ENCODE data around the gene PTPN5.
A peak's percentile ranks its signal among the peaks of the same experiment; 100 is the strongest.

The PTPN5 gene

DNA sequence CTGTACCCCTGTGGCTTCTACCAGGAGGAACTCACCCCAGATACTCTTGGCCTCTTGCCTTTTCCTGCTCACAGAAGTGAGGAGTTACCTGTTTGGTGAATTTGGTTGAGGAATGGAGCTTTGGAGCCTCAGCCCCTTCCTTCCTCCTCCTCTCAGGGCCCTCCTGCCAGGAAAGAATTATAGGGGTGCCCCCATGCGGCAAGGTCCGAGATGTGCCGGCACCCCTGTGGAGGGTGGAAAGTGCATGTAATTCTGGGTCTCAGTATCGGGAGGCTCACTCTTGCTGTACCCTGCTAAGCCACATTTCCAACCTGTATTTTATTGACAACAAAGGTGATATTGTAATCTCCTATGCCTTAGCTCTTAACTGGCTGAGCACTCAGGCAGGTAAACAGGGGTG, 51.9 kb downstream of the PTPN5 start:
- no peak for DNase-seq (ENCODE audit: low spot score)

DNA sequence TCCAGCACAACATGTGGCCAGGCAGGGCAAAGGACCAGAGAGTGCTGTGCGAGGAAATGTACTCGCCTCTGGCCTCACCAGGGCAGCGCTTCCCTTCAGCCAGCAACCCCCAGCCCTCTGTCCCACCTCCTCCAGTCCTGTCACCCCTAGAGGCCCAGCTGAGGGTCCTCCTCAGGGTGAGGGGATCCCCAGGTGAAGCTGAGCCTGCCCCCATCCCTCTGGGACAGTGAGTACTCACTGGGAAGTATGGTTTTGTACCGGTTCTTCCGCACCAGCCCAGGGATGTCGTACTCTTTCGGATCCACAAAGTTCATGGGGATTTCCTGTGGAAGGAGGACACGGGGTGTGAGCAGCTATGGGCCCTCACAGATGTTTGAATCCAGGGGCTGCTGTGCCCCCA, 54.0 kb downstream of the PTPN5 start:
- DNase-seq (ENCODE audit: low spot score) = no peak

DNA sequence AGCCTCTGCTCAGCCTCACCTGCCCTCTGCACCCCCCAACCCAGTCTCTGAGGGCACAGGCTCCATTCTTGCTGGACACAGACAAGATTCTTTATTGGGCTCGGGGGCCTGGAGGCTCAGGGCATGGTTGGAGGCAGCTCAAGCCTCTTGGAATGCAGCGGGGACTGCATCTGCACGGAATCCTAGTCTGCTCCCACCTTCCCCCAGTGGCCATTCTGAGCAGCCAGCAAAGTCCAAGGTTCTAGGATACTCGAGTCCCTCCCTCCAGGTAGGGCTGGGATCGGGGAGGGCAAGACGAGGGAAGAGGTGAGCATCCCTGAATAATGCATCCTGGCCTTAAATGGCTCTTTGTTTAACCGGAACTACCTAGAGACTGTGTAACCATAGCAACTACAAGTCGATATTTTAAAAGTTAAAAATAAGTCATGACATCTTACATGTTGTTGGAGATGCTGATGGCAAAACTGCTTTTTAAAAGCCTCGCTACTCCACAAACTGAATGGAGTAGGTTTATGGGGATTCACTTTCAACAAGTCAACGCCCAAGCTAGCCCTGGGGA, 54.9 kb downstream of the PTPN5 start:
- DNase-seq (ENCODE audit: low spot score) = peak; percentile 47

DNA sequence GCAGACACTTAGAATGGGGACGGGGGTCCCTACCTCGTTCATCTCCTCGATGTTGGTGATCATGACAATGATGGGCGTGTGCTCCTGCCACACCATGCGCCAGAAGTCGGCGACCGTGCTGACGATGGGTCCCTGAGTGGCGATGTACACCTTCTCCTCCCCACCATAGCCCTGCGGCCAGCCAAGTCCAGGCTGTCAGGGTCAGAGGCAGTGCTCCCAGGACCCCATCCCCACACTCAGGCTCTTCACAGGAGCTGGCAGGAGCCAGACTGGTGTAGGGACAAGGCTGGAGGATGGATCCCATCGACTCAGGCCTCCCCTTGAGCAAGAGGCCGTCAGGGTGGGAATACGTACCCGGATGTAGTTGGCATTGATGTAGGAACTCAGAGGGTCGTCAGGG, 58.4 kb downstream of the PTPN5 start:
- no peak for DNase-seq (ENCODE audit: low spot score)

DNA sequence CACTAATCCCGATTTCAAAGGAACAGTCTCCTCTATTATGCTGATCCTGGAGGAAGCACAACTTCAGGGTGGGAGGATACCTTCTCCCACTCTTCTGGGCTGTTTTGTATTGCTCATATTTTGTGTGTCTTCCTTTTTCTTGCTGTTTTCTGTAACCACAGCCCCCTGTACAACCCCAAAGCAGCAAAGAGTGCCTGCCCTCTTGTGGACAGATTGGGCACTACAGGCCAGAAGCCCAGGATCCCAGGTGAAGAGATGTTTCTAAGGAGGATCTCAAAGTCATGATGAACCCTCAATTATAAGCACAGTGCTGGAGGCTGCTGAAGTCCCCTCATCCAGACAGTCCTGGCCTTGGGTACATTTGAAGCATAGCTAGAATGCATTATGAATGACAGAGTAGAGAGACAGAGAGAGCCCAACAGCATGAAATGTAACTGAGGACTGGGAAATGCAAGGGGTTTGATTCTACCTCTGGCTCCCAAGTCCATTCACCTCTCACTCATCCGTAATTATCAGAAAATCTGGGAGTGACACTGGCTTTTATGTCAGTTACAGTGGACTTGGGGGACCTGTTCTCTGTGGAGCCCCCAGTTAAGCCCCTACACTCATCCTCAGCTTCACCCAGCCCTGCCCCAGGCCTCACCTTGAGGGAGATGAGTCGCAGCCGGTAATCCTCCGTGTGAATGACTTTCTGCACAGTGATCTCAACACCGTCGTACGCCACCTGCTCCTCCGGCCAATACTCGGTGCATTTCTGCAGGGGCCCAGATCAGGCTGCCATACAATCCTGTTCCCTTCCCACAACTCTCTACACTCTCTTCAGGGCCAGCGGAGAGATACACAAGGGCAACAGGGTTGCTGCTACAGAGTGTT, 59.4 kb downstream of the PTPN5 start:
- DNase-seq (ENCODE audit: low spot score) = peak; percentile 79

DNA sequence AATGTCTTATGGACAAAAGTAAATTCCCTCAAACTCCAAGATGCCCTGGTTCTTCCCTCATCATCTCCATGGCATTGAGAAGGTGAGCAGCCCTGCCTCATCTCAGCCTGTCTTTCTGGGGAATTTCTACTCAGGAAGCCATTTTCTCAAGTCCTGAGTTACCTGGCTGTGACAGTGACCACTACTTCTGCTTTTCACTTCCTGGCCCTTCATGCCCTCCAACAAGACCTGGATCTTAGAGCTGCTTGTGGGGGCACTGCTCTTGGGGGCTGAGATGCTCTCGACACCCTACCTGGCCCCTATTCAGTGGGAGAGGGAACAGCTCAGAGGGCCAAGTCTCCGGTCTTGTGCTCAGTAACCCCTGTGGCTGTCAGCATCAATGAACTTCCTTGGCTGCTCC, 60.2 kb downstream of the PTPN5 start:
- no peak for DNase-seq (ENCODE audit: low spot score)

DNA sequence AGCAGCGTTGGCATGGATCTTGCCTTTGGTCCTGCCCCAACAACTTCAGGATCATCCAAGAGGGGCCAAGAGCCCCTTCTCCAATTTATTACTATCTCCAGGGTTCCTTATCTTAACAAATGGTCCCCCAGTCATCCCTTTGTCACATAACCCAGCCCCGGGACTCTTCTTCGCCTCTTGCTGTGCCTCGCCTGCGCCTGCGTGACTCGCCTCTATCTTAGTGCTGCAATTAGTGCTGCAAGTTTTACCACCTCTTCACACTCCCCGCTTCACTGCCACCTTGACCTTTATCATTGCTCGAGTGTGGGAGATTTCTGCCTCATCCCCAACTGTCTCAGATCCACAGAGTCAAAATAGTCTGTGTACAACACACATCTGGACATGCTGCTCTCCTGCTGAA, 61.6 kb downstream of the PTPN5 start:
- no peak for DNase-seq (ENCODE audit: low spot score)

DNA sequence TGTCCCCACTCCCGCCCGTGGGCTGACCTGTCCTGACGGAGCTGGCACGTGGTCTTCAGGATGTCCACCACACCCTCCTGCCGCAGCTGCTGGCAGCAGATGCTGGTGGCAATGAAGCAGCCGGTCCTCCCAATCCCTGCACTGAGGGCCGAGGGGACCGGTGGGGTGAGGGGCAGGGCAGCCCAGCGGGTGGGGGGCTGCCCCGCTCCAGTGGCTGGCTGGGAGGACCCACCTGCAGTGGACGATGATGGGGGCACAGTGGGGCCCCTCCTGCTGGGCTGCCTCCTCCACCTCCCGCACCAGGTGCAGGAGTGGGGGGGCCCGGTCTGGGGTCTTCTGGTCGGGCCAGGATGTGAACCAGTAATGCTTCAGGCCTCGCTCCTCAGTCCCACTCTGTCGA, 62.2 kb downstream of the PTPN5 start:
- no peak for DNase-seq (ENCODE audit: low spot score)

DNA sequence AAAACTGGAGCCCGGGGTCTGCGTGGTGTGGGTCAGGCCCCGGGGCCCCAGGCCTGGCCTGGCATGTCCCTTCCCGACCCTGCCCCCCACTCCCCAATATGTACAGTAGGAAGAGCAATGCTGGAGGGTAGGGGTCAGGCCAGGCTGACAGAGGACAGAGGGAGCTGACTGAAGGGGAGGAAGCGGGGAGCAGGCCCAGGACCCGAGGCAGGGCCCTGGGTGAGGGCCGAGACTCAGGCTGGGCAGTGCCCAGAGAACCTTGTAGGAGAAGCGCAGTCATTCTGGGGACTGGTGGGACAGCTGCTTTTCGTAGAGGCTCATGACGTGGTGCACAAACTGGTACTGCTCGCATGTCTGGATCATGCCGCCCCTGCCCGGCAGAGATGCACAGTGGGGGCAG, 62.9 kb downstream of the PTPN5 start:
- DNase-seq (ENCODE audit: low spot score) = no peak

DNA sequence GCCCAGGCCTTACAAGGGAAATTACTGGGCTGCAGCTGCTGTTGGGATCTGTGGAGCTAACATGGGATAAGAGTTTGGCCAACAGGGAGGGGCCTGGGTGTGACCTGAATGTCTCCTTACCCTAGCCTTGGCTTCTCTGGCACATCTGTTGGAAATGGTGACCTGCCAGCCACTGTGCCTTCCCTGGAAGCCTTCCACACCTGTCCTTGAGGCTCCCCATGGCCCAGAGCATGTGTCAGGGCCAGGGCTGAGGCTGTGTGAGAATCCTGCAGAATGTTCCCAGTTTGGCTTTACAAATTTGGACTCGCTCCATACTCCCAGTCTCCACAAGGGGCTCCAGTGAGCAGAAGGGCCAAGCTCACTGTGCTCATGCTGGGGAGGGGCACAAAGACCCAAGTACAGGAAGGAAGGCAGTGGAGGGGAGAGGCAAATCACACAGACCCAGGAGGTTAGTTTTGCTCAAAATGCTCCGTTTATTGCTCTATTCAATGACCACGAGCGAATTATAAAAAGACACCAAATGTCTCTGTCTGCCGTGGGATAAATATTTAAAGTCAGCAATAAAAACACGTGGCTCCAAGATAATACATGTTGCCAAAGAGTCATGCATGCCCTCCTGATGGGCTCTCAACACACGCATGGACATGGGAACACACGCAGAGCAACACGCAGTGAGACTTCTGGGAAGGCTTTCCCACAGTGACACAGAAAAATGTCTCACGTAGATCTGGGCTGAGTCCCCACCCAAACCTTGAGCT, 63.9 kb downstream of the PTPN5 start:
- DNase-seq (ENCODE audit: low spot score) = peak; percentile 83

DNA sequence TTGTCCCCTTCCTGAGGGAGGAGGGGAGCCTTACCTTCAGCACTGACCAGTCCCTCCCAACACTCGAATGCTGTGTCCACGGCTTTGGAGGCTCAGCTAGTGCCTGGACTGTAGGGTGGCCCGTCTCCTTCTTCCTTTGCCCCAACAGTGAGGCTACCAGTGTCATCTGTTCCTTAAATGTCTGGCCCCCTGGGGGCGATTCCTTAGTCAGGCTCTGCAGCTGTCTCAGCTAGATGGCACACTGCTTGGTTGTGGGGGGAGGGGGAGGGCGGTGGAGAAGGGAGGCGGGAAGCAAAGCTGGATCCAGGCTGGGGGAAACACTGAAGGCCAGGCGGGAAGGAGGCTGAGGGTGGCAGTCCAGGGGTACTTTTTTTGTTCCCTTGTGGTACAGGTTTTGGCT, 65.6 kb downstream of the PTPN5 start, which contains the start of gene IGSF22:
IGSF22 (minus strand) TSS at position 149 of the 400 bp plus-strand sequence. CDS start 1,952 bp downstream, outside the sequence.
- DNase-seq (ENCODE audit: low spot score) = no peak

DNA sequence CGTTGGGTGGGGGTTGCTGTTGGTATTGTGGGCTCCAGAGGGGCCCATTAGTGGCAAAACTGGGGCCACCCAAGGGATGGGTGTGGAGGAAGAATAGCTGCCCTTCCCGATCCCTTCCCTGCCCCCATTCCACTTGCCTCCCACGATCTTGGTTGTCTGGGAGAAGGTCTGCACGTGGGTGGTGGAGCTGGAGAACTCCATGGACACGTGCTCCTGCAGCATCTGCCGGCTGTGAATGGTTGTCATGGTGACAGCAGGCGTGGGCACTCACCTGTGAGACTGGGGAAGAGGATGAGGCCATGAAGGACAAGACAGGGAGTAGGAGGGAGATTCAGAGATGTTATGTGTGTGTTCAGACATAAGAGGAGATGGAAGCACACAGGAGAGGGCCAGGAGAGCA, 67.6 kb downstream of the PTPN5 start:
- no peak for DNase-seq (ENCODE audit: low spot score)

DNA sequence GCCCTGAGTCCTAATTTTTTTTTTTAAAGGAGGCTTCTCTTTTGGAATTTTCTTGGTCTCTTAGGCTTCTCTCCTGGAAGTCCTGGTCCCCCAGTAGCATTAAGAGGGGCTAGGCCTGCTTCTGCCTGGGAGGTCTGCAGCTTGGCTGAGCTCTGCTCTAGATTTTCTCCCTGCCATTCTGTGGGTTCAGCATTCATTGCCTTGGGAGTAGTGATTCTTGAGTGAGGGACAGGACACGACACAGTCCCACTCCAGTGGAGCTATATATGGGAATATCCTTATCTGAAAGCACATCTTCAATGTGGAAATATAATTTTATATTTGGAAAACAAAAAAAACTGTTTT, 69.3 kb downstream of the PTPN5 start:
- DNase-seq (ENCODE audit: low spot score) = no peak

DNA sequence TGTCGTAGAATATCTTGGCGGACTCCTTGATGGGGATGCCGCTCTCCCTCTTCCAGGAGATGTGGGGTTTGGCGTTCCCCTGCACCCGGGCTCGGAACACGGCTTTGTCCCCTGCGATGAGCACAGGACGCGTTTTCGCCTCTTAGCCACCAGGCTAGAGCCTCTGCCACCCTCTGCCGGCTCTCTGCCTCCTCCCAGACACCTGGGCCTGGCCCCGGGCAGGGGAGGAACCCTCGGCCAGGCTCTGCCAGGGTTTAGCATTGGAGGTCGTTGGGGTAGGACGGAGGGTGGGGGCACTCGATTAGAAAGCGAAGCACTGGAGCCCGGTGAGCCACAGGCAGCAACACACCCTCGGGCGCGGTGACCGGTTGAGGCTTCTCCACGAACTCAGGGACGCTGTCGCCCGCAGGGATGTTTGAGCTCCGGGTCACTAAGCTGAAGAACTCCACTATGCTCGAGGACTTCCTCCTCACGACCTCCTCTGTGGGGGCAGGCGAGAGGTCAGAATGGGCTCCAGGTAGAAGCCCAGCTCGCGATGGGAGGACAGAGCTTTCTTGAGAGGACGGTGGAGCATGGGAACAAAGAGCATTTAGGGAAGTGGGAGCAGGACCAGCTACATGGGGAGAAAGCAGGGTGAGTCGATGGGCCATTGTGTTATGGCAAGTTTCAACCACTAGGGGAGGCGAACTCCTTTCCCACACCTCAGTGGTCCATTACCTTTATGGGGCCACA, 69.9 kb downstream of the PTPN5 start:
- peak; percentile 72 for DNase-seq (ENCODE audit: low spot score)

DNA sequence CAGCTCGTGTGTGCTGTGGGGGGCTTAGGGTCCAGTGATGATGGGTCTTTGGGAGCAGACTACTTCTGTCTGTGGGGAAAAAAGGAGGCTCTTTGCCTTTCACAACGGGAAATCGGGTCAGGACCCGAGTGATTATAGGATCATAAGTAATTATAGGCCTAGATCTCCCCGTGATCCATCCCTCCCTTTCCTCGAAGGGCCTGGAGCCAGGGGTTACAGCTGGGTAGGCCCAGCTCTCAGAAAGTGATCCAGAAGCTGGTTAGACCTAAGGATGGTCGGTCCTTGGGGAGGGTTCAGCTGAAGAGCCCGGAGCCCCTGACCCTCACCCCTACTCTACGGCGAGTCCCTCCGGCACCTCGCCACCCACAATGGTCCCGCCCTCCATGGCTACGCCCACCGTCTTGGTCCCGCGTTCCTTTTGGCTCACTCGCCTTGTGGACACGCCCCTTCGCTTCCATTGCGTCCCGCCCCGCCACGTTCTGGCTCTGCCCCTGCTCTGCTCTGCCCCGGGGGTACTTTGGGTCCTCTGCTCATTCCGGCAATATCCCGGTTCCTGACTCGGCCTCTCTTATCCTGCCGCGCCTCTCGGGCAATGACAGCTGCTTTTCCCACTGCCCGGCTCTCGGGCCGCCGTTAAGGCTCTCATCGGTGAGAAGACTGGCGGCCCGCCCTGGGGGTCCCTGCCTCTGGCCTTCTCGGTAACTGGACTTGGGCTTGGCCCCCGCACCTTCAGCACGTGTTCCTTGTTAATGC, 70.6 kb downstream of the PTPN5 start:
- peak; percentile 90 for DNase-seq (ENCODE audit: low spot score)

DNA sequence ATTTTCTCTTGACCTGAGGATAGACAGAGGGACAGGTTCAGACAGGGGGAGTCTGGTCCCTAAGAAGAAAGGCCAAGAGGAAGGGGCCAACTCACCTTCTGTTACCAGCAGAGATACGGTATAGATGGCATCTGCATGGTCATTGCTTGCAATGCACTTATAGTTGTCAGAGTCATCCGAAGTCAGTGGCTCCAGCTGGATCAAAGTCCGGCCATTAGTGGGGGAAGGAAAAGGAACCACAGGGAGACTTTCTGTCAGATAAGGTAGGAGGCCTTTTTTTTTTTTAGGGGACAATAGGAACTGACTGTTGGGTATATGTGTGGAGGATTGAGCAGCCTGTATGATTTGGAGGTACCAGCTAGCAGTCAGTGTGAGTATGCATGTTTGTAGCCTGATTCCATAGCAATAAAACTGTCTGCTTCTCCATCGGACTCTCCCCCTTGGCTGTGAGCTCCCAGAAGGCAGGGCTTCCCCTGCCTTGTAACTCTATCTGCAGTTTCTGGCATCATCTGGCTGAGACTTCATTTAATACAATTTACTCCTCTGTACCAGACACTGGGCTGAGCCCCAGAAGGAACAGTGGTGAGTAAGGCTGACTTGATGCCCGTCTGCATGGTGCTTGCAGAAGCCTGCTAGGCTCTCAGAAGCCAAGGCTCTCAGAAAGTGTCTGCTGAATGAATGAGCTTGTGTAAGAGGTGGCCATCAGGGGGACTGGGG, 71.3 kb downstream of the PTPN5 start:
- DNase-seq (ENCODE audit: low spot score) = no peak

DNA sequence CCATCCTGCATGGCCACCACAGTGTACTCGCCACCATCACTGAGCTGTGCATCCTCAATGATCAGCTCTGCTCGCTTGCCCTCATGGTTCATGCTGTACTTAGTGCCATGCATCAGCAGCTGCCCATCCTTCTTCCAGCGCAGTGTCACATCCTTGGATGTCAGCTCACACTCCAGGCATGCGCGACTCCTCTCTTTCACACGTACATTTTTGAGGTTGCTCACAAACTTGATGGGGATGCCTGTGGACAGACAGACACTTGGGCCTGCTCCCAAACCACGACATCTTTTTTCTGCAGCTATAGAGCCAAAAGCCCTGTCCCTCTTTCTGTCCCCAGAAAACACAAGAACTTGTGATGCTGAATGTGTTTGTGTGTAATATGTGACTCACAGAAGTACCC, 76.1 kb downstream of the PTPN5 start:
- DNase-seq (ENCODE audit: low spot score) = no peak

DNA sequence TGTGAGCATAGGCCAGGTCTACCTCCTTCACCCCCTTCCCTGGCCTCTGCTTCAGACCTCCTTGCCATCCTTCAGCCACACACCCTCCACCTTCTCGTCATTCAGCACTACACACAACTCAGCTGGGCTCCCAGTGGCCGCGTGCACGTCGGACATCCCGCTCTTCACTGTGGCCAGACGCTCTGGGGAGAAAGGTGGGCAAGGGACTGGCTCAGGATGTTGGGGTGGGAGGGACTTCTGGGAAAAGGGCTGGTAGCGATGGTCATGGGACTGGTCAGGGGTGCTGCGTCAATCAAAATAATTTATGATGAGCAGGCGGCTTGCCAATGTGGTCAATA, 77.2 kb downstream of the PTPN5 start:
- DNase-seq (ENCODE audit: low spot score) = no peak

DNA sequence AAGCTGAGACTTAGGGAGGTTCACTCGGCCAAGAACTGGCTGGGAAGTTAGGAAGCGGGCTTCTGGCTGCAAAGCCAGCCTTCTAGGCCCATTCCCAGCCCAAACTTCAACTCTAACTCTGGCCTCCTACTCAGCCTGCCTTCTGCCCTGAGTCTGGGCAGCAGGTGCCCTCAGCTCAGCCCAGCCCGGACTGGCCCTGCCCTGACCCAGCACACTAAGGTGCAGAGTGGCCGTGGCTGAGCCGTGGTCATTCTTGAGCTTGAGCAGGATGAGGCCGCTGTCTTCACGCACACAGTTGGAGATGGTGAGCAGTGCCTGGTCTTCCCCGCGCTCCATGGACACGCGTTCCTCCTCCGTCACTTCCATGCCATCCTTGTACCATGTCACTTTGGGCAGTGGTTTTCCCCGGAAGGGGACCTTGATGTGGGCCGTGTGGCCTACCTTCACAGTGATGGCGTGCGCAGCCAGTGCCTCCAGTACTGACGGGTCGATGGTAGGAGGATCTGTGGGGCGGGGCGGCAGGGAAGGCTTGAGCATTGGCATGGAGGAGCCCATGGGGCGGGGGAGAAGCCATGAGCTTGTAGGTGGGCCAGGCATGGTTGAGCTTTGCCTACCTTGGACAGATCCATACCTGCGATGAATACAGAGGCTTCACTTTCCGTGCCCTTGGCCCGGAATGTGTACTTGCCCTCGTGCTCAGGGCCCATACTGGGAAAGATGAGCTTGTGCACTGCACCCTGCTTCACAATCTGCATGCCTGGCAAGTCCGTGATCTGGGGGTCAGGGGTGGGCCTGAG, 77.8 kb downstream of the PTPN5 start:
- no peak for DNase-seq (ENCODE audit: low spot score)

DNA sequence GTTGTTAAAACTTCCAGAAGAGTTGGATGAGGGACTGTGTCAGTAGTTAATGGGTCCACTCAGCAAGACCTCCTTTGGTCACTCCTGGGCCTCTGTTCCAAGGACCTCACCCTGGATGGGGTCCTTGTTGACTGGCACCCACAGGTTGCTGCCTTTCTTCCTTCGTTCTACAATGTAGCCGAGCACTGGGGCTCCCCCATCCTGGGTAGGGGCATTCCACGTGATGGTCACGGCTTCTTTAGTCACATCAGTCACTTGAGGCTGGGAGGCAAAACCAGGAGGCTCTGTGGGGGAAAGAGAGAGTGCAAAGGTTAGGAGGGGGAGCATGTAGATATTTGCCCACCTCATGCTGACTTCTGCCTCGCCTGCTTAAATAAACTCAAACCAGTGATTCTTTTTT, 81.1 kb downstream of the PTPN5 start:
- DNase-seq (ENCODE audit: low spot score) = no peak

Measured in iPS-NIHi11 (cell line).